Loucy (cell line): ENCODE results near the gene YTHDC2.

ENCODE experiments used
- CTCF ChIP-seq: fragments of 200-600 bp; sonication (generic); conservative IDR thresholded peaks from 2 replicates; pipeline ENCODE4 v1.5.1; 2014; ENCODE audit warnings: mild to moderate bottlenecking, antibody characterized with exemption, low read length
- EZH2phosphoT487 ChIP-seq: fragments of 200-600 bp; IDR thresholded peaks from 2 replicates; pipeline ENCODE4 v1.6.1; 2018; ENCODE audit warnings: antibody characterized with exemption, mild to moderate bottlenecking, moderate library complexity, borderline replicate concordance

- TF ChIP-seq CTCF (no peak), EZH2phosphoT487 (no peak)
Measured at GRCh38 chr5:113507601-113508000, 5.9 kb upstream of the YTHDC2 start.
